Measurements from ENCODE around the gene MAP3K2. TPM values are rescaled to one million over a fixed set of nuclear protein-coding genes. Genes with fewer than 3 reads are reported as not detected.

Gene MAP3K2
- total and polyA plus RNA-seq, 2 experiments from 2014 or later = 10.2 to 23.5 TPM

DNA sequence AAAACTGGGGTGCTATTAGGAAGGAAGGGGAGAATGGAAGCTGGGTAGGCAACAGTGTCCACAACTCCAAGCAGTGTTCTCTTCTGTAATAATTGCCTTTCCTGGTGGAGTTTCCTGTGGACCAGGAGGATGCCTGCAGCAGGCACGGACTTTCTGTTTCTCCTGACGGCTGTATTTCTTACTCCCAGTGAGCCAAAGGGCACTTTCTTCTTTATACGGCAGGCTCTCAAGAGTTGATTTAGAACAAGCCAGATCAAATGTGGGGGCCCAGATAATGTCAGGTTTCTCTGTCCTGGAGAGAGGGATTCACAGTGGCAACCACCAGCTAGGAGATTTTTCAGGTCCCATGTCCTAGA, 17.5 kb upstream of the MAP3K2 start:
- H2AFZ ChIP-seq = no peak overlapping the region
- Mint-ChIP-seq H3K4me3 (no peak overlapping the region), H3K4me1 (peaks cover 23% of the 10 kb centered on the region), H3K27me3 (ENCODE audit: insufficient read depth, low read depth, poor library complexity) (peaks cover 6% of the 10 kb centered on the region), H3K9me3 (no peaks in the 10 kb centered on the region), H3K27ac (no peak overlapping the region; the same call in 1 of the 2 replicates), H3K36me3 (ENCODE audit: low read depth) (no peaks in the 10 kb centered on the region)
- peaks cover 14% of the 10 kb centered on the region for H3K4me1 ChIP-seq (ENCODE audit: insufficient read depth)
- ATAC-seq (no peak), DNase-seq (ENCODE audit: low spot score) (no peak)
- TF ChIP-seq, protein P1, sequence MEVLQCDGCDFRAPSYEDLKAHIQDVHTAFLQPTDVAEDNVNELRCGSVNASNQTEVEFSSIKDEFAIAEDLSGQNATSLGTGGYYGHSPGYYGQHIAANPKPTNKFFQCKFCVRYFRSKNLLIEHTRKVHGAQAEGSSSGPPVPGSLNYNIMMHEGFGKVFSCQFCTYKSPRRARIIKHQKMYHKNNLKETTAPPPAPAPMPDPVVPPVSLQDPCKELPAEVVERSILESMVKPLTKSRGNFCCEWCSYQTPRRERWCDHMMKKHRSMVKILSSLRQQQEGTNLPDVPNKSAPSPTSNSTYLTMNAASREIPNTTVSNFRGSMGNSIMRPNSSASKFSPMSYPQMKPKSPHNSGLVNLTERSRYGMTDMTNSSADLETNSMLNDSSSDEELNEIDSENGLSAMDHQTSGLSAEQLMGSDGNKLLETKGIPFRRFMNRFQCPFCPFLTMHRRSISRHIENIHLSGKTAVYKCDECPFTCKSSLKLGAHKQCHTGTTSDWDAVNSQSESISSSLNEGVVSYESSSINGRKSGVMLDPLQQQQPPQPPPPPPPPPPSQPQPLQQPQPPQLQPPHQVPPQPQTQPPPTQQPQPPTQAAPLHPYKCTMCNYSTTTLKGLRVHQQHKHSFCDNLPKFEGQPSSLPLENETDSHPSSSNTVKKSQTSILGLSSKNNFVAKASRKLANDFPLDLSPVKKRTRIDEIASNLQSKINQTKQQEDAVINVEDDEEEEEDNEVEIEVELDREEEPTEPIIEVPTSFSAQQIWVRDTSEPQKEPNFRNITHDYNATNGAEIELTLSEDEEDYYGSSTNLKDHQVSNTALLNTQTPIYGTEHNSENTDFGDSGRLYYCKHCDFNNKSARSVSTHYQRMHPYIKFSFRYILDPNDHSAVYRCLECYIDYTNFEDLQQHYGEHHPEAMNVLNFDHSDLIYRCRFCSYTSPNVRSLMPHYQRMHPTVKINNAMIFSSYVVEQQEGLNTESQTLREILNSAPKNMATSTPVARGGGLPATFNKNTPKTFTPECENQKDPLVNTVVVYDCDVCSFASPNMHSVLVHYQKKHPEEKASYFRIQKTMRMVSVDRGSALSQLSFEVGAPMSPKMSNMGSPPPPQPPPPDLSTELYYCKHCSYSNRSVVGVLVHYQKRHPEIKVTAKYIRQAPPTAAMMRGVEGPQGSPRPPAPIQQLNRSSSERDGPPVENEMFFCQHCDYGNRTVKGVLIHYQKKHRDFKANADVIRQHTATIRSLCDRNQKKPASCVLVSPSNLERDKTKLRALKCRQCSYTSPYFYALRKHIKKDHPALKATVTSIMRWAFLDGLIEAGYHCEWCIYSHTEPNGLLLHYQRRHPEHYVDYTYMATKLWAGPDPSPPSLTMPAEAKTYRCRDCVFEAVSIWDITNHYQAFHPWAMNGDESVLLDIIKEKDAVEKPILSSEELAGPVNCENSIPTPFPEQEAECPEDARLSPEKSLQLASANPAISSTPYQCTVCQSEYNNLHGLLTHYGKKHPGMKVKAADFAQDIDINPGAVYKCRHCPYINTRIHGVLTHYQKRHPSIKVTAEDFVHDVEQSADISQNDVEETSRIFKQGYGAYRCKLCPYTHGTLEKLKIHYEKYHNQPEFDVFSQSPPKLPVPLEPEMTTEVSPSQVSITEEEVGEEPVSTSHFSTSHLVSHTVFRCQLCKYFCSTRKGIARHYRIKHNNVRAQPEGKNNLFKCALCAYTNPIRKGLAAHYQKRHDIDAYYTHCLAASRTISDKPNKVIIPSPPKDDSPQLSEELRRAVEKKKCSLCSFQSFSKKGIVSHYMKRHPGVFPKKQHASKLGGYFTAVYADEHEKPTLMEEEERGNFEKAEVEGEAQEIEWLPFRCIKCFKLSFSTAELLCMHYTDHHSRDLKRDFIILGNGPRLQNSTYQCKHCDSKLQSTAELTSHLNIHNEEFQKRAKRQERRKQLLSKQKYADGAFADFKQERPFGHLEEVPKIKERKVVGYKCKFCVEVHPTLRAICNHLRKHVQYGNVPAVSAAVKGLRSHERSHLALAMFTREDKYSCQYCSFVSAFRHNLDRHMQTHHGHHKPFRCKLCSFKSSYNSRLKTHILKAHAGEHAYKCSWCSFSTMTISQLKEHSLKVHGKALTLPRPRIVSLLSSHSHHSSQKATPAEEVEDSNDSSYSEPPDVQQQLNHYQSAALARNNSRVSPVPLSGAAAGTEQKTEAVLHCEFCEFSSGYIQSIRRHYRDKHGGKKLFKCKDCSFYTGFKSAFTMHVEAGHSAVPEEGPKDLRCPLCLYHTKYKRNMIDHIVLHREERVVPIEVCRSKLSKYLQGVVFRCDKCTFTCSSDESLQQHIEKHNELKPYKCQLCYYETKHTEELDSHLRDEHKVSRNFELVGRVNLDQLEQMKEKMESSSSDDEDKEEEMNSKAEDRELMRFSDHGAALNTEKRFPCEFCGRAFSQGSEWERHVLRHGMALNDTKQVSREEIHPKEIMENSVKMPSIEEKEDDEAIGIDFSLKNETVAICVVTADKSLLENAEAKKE (CRISPR knock-in tag; IDR thresholded peaks at IDR 0.05) = no peak
- no peak for TF ChIP-seq EZH2phosphoT487 (IDR thresholded peaks at IDR 0.05; ENCODE audit: unreplicated experiment)
- H3K4me2 ChIP-seq = no peak overlapping the region
- H3K4me3 ChIP-seq = no peak overlapping the region
- no peaks in the 10 kb centered on the region for H3K79me2 ChIP-seq (replicated peaks; ENCODE audit: insufficient read depth)
- H4K20me1 ChIP-seq (replicated peaks; ENCODE audit: insufficient read depth) = no peaks in the 10 kb centered on the region
- H3K27ac ChIP-seq (ENCODE audit: low read depth) = no peak overlapping the region
- no peaks in the 10 kb centered on the region for H3K9me2 ChIP-seq (ENCODE audit: insufficient read depth)
- H3F3A ChIP-seq (replicated peaks; ENCODE audit: low read depth) = peaks cover 4% of the 10 kb centered on the region; the same call in 1 of the 2 replicates
- no peaks in the 10 kb centered on the region for H3K36me3 ChIP-seq (ENCODE audit: insufficient read depth)
- 0 out of 2 replicates have a peak, but pooled peaks cover 3% of the 10 kb centered on the region for H3K27me3 ChIP-seq (ENCODE audit: insufficient read depth)

GRCh38 chr2:127404466-127405254, 16.9 kb upstream of the MAP3K2 start:
- Mint-ChIP-seq H3K36me3 (ENCODE audit: low read depth) (no peaks in the 10 kb centered on the region), H3K4me3 (no peak overlapping the region), H3K4me1 (peaks cover 23% of the 10 kb centered on the region), H3K27me3 (ENCODE audit: insufficient read depth, low read depth, poor library complexity) (peaks cover 6% of the 10 kb centered on the region), H3K9me3 (no peaks in the 10 kb centered on the region), H3K27ac (no peak overlapping the region)
- Histone ChIP-seq H3K9me2 (ENCODE audit: insufficient read depth) (no peaks in the 10 kb centered on the region), H2AFZ (0 out of 2 replicates have a peak overlapping the region, but pooled peaks have one; percentile 8), H3K36me3 (ENCODE audit: insufficient read depth) (no peaks in the 10 kb centered on the region), H3K27ac (ENCODE audit: low read depth) (no peak overlapping the region), H3K27me3 (ENCODE audit: insufficient read depth) (0 out of 2 replicates have a peak, but pooled peaks cover 6% of the 10 kb centered on the region), H3K4me2 (no peak overlapping the region), H3K4me1 (ENCODE audit: insufficient read depth) (peaks cover 14% of the 10 kb centered on the region), H3K79me2 (replicated peaks; ENCODE audit: insufficient read depth) (no peaks in the 10 kb centered on the region), H3F3A (replicated peaks; ENCODE audit: low read depth) (peaks cover 4% of the 10 kb centered on the region; the same call in 1 of the 2 replicates), H3K4me3 (no peak overlapping the region), H4K20me1 (replicated peaks; ENCODE audit: insufficient read depth) (no peaks in the 10 kb centered on the region)
- no peak for DNase-seq (ENCODE audit: low spot score)
- no peak for ATAC-seq
- TF ChIP-seq REST (IDR thresholded peaks at IDR 0.05; ENCODE audit: unreplicated experiment) = no peak
- no peak for TF ChIP-seq EZH2phosphoT487 (IDR thresholded peaks at IDR 0.05; ENCODE audit: unreplicated experiment)
- no peak for TF ChIP-seq CREB1 (CRISPR knock-in tag; IDR thresholded peaks at IDR 0.05; ENCODE audit: low read depth)
- no peak for TF ChIP-seq CTCF (conservative IDR thresholded peaks at IDR 0.05; ENCODE audit: low read depth in 2 of 2)
- TF ChIP-seq ETS1 (IDR thresholded peaks at IDR 0.05) = no peak
